Measurements from ENCODE around the gene GLS. TPM values are rescaled to one million over a fixed set of nuclear protein-coding genes. Genes with fewer than 3 reads are reported as not detected.
"Not testable (repeated sequence)": the region's sequence is repeated elsewhere in the genome, so short reads cannot be mapped to it uniquely, and the experiment has no call there.

The GLS gene
- total RNA-seq = 192 TPM

DNA sequence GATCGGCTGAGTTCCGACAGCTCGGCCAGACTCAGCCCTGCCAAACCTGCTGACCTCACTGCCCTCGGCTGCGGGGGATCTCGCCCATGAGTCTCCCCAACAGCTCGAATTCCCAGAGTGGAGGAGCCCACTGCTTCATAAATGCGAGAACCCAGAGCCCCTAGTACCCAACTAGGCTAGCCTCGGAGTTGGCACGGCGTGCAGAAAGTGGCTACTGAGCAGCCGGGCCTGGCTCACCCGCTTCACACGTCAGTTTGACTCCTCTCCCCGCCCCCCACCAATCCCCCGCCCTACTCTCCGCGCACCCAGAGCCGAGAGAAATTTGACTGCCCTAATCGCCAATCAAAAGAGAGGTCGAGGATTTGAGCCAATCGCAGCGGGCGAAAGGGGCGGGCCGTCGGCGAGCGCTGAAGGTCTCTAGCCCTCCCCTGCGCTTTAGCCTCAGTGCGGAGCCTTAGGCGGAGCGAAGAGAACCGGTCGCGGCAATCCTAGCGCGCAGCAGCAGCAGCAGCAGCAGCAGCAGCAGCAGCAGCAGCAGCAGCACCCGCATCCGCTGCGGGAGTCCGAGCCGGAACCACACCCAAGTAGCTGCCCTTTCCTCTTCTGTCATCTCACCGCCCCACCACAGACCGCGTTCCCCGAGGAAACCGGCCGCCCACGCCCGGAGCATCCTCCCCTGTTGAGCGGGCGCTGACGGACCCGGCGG is at the start of gene GLS:
Gene GLS, plus strand, starts transcription at position 444 of the 706 bp plus-strand sequence. CDS start 264 bp downstream, outside the sequence.
- FAIRE-seq (no peak), DNase-seq (ENCODE audit: low spot score in 2 of 2) (peak; percentile 93)

DNA sequence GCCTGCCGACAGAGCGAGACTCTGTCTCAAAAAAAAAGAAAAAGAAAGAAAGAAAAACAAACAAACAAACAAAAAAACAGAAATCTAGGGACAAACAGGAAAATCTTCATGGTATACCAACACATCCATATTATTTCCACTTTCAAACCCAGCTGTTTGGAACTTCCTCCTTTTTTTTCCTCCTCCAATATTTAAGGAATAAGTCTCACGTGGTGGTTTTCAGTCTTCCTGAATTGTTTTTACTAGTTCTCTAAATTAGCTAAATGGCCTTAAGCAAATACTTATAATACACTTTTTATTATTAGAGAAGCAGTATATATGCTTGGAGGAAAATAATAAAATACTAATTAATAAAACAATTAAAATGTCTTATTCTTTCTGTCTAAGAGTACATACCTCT is 48.7 kb upstream of the GLS start:
- no peak for DNase-seq (ENCODE audit: low spot score in 2 of 2)

DNA sequence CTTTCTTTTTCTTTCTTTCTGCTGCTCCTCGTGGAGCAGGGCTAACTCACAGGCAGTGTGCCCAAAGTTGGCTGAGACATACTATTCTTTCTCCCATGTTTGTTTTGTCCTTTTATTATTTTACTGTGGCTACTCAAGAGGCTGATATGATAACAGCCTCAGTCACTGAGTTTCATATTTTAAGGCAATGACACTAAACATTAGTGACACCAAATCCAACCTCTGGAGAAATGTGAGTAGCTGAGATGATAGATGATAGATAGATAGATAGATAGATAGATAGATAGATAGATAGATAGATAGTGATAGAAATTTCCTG is 45.8 kb upstream of the GLS start:
- FAIRE-seq = no peak
- no peak for DNase-seq (ENCODE audit: low spot score in 2 of 2)

More for the DNA sequence above, 48.7 kb upstream of the GLS start:
- peak; percentile 15 for FAIRE-seq

DNA sequence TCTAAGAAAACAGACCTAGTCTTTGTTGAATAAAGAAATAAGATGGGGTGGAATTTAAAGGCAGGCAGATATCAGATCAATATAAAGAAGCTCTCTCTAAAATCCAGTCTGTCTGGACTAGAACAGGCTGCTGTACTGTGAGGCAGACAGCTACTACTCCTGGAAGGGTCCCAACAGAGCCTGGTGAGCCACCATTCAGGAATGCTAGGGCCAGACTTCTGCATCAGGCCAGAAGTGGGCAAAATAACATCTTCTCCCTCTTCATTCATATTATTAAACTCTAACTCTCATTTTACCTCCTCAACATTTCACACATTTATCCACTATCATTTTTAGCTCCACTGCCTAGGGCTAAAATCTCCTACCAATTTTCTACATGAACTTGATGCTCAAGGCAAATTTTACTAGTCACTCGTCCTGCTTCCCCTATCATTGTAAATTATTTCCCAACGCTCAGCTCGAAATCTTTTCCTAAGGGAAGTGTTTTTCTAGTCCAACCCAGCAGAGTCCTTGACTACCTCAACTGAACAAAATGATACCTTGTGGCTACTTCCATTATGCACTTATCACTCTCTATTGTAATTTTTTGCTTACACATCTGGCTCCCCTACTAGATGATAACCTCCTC is 45.2 kb upstream of the GLS start:
- no peak for DNase-seq (ENCODE audit: low spot score in 2 of 2)
- no peak for FAIRE-seq

DNA sequence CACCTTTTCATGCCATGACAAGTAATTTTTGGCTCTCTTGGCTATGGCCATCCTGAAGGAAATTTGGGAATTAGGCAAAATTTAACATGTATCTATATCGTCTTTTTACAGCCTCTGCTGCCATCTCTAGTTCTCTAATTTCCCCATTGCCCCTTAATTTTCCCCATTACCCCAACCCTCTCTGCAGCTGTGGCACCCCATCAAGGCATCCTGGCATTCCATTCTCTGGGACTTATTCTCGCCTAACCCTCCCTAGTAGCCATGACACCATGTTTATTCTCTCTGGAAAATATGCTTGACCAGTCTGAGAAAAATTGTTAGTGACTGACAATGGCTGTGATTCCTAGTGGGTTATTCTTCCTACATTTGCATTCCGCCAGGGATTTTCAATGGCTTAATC is 43.9 kb upstream of the GLS start:
- no peak for FAIRE-seq
- DNase-seq (ENCODE audit: low spot score in 2 of 2) = no peak

DNA sequence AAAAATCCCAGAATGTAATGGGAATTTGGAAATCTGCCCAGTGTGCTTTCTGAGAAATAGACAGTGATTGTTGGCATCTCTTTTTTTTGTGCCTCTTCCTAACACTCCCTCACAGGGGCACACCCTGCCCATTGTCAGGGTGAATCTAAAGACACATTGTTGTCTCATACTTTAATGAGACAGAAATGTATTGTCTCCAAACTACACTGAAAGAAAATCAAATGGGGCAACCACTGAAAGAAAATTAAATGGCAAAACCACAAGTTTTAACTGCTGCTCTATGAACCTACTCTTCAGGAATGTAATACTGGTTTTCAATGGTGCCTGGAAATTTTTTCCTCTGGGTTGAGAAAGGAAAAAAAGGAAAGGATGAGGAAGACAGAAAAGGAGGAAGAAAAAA is 43.2 kb upstream of the GLS start:
- no peak for DNase-seq (ENCODE audit: low spot score in 2 of 2)
- no peak for FAIRE-seq

DNA sequence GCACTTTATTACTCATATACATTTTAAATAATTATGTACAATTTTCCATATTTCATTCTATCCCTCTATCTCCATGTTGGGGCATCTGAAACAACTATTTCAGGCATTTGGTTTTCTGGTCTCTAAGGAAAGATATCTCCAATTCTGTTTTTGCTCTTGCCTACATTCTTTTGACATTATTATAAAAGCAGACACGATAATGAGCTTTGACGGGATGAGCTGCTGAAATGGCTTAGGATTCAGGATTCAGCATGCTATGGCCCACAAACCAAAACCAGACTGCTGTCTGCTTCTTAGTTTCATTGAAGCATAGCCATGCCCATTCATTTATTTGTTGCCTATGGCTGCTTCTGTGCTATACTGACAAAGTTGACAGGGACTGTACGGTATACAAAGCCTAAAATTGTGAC is 42.7 kb upstream of the GLS start:
- DNase-seq (ENCODE audit: low spot score in 2 of 2) (no peak), FAIRE-seq (no peak)

DNA sequence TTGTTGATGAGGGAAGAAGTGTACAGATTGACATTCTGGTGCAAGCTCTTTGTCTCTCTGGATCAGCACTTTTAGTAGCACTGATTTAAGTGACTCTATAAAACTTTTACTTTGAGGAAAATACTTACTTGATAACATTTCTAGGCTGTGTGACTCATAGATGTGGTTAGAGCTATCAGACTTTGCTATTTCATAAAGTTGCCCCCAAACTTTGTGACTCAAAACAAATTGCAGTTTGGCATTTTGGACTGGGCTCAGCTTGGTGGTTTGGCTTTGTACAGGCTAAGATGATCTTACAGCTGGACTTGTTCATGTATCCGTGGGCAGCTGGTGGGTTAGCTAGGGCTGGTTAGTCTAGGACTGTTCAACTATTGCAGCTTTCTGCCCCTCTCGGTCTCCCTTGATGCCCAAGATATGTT is 42.1 kb upstream of the GLS start:
- no peak for DNase-seq (ENCODE audit: low spot score in 2 of 2)
- no peak for FAIRE-seq

DNA sequence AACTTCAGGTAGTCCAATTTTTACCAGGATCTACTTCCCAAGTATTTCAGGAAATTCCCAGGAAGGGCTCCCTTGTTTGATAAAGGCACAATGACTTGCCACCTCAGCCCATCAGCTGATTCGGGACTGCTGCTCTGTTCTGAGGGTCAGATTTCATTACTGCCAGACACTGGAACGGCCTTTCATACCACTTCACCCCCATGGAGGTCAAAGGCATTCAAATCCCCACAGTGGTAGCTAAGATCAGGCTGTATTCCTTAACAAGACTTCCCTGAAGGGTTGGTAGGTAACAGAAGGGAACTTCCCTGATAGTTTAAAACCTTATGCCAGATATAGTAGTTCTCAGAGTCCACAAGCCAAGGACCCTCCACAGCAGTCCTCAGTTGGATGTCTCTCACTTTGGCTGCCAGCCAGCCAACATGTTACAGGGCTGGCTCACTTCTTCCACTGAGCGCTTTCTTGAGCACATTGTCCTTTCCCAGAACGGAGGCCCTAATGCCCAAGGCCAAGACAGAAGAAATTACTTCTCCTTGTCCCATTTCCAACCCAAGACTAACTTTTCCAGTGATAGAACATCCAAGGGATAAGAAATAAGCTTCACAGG is 40.0 kb upstream of the GLS start:
- FAIRE-seq = no peak
- DNase-seq (ENCODE audit: low spot score in 2 of 2) = no peak

DNA sequence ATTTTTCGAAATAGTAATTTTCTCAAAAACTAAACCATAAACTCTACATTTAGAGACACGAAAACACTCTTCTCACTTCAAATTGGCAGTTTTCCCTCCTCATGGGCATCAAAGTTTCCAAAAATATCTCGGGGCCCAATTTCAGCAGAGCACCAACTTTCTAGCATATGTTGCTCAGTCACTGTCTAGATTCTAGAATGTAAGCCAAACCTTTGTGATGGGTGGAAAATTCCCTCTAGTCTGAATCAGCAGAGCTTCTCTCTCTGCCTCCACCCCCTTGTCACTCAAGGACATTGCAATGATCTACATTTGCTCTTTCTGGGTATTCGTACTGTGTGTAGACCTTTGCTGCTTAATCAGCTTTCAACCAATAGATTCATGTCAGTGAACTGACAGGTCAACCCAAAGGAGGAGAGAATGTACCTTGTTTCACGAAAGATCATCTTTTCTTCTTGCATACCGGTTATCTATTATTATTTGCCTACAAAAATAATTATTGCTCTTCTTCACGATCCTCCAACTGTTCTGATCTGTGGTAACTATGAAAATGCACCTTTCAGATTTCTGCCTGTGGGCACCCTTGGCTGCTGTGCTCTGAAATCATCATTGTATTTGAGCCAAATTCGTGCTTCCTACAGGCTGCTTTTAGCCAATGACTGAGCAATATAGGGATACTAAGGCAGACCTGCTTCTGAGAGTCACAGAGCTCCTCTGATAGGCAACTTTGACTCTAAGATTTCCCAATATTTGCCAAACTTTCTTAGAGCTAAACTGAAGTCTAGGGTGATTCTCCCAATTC is 38.7 kb upstream of the GLS start:
- no peak for FAIRE-seq
- DNase-seq (ENCODE audit: low spot score in 2 of 2) = no peak

DNA sequence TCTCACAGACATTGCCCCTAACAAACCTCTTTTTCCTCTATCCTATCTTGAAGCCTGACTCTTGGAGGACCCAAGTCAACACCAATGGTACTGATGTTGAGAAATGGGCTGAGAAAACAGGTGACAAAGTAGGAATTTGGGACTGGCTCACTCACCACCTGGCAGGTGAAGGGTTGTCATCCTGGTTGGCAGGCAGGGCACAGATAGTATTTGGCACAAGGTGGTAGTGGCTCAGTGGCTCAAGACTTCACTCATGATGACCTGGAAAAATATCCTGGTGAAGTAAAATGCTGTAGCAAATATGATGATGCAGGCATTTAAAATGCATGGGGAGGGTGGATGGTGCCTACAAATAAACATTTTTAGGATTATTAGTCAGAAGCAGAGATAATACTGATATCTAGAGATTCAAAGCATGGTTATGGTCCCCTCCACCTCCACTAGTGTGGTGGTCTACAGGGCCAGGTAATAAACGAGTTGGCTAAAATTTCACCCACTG is 38.0 kb upstream of the GLS start:
- FAIRE-seq (no peak), DNase-seq (ENCODE audit: low spot score in 2 of 2) (no peak)

DNA sequence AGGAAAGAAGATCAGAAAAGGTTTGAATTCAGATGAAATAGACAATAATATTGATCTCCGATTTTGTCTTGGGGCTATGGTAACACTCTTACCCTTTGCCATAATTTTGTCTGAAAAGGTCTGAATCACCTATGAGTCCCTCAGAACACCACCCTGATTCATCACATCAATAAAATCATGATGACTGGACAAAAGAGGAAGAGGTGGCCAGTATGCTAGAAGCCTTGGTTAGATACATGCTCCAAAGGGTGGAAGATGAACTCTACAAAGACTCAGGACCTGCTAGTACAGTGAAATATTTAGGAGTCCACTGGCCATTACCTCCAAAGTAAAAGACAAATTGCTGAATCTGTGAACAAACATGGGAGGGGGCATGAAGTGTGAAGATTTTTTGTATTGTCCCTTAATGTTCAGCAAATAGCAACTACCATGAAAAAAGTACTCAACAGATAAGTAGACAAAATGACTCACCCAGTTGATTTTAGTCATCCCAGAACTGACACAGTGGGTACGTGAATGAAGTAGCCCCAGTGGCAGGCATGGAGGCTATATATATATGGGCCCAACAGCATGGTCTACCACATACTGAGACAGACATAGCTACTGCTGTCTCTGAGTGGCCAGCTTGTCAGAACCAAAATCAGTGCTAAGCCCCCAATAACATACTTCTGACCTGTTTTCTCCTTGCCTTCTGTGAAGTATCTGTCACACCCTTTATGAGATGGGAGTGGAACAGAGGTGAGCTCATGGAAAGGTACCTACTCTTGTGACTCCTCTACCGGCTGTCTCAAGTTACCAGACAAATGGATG is 36.5 kb upstream of the GLS start:
- DNase-seq (ENCODE audit: low spot score in 2 of 2) (no peak), FAIRE-seq (no peak)

DNA sequence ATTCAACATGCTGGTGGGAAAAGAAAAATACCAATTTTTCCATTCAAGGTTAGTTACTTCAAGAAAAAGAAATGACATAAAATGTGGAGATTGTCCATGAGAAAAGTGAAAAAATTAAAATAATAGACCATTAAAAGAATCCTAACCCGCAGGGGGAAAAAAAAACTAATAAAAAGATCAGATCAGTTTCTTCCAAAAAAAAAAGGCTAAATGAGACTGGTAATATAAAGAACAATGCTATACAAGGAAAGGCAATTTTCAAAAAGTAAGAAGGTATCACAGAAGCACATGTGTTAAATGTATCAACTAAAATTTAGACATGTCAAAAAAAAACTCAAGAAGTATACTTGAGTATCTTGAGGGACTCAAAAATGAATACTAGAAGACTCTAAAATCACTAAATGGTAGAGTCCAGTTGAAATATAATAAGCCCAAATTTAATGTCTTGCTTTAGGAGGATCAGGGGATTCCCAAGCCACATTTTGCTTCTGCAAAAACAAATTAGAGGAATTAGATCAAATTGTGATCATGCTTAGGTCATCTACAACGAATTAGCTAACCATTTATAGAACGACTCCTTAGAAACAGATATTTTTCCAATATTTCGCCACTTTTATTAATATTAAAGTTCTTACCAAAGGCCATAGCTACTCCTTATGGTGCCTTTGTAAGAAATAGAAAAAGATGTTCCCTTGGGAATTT is 35.8 kb upstream of the GLS start:
- FAIRE-seq = no peak
- no peak for DNase-seq (ENCODE audit: low spot score in 2 of 2)

DNA sequence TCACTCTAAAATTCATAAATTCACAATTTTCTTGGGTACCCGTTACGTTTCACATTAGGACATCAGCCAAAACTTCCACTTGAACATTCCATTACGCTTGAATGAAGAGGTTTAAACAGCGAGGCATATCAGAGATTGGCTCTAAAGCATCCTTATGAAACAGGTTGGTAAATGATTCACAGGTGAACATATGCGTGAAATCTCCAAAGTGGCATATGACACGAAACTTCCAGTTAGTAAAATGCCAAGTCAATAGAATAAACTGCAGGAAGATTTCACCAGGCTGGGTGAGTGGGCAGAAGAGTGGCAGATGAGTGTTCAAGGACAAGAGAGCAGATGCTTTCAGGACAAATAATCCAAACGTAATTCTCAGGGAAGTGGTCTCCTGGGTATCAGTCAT is 33.9 kb upstream of the GLS start:
- DNase-seq (ENCODE audit: low spot score in 2 of 2) (no peak), FAIRE-seq (no peak)

DNA sequence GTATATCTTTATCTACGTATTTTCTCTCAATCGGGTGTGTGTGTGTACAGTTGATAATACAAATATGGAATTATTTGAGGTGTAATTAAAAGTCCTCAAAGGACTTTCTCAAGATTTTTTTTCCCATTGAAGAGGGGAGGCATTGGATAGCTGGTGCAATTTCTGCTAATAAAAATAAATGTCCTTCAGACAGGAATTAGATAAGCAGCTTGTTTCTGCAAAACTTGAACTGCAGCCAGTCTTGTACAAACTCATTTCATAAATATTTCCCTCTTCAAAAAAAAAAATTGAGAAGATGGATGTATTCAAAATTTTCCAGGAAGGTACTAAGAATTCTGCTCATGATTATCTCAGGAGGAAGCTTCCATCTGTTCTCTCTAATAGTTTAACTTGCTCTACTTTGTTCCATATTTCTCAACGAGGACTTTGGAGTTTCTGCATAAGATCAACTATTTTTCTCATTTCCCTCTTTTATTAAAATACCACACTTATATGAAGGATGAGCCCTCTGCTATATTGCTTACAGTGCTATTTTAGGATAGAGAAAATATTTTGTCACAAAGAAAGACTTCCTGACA is 33.0 kb upstream of the GLS start:
- DNase-seq (ENCODE audit: low spot score in 2 of 2) (no peak), FAIRE-seq (no peak)

DNA sequence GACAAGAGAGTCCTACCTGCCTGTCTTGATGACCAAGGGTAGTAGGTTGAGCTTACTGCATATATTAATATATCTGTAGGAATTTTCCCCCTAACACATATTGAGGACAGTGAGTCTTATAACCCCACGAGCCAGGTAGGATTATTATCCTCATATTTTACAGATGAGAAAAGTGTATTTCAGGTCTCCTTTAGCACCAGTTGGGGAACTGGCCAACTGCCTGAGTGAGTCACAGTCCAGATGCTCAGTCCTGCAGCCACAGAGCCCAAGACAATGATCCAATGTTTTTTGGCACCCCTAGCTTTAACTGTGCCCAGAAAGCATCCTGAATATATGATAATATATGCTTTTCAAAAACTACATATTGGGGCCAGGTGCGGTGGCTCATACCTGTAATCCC is 30.8 kb upstream of the GLS start:
- FAIRE-seq = no peak
- no peak for DNase-seq (ENCODE audit: low spot score in 2 of 2)

DNA sequence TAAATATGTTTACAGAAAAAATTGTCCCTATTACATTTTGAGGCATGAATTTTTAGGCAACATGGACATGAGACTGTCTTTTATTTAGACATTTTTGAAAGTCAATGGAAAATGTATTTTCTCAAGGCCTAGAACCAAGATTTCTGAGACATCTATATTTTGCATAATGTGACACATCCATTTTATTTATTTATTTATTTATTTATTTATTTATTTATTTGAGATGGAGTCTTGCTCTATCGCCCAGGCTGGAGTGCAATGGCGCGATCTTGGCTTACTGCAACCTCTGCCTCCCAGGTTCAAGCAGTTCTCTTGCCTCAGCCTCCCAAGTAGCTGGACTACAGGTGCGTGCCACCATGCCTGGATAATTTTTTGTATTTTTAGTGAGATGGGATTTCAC is 27.6 kb upstream of the GLS start:
- FAIRE-seq; DNase-seq (ENCODE audit: low spot score in 2 of 2): not testable (repeated sequence)

DNA sequence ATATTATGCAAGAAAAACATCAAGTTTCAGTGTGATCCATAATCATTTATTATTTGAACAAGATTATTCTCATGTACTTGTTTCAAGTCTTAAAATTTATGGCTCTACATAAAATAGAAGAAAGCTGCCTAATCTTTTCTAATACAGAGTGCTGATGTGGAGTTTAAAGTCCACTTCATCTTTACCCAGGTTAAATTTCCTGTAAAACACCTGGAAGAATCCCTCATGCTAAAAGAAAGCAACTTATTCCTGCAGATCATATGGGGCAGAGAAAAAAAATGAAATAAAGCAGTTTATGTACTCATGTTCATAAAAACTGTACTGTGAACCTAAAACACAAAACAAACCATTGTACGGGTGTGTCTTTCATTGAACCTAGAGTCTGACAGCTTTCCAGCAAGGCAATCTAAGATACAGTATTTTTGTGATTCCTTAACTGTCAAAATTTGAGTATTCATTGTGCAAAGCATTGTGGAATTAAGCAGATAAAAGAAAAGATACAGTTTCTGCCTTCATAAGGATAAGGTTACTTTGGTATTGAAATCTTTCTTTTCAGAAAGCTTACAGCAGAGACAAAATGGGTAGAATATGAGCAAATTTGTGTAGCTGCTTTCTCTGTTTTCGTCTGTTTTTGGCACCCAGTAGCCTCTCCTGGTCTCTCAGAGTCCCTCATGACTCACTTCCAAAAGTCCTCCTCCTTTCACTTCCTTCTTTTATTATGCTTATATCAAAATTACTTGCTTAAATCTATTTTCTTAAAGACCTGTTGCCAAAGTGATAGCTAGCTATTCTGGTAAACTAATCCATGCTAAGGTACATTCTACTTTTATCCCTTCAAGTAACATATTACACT is 26.9 kb upstream of the GLS start:
- no peak for FAIRE-seq
- DNase-seq (ENCODE audit: low spot score in 2 of 2) = no peak
